Astrocyte (in vitro differentiated cells and primary cell): ENCODE results near the gene MATCAP1. TPM values are rescaled to one million over a fixed set of nuclear protein-coding genes. Genes with fewer than 3 reads are reported as not detected.

Experiments used
- DNase-seq: peaks from one replicate; pipeline ENCODE4 v3.0.0-alpha.2; 2010; ENCODE audit warnings: low read depth
- FAIRE-seq: peaks from 2 replicates; lab custom pipeline; 2011; peaks lifted over from hg19 to GRCh38; lab: Jason Lieb, UNC
- H2AFZ ChIP-seq: 2 replicates; pipeline ENCODE4 v1.6.0; 2012; ENCODE audit warnings: low read depth, low read length, inconsistent platforms
- H3K27ac ChIP-seq: 2 replicates; pipeline ENCODE4 v1.5.1; 2011; ENCODE audit warnings: low read depth, low read length, inconsistent platforms
- H3K27me3 ChIP-seq: 2 replicates; pipeline ENCODE4 v1.6.0; 2011; ENCODE audit warnings: low read length, inconsistent platforms; ENCODE audit not compliant: insufficient read depth
- H3K36me3 ChIP-seq: 2 replicates; pipeline ENCODE4 v1.5.1; 2011; ENCODE audit warnings: low read length, inconsistent platforms; ENCODE audit not compliant: insufficient read depth
- H3K4me1 ChIP-seq: 2 replicates; pipeline ENCODE4 v1.5.1; 2011; ENCODE audit warnings: low read length, inconsistent platforms; ENCODE audit not compliant: insufficient read depth
- H3K4me2 ChIP-seq: 2 replicates; pipeline ENCODE4 v1.6.0; 2012; ENCODE audit warnings: low read length, inconsistent platforms
- H3K4me3 ChIP-seq: 2 replicates; pipeline ENCODE4 v1.5.1; 2011; ENCODE audit warnings: low read depth, mild to moderate bottlenecking, low read length, inconsistent platforms; ENCODE audit not compliant: insufficient read depth
- H3K79me2 ChIP-seq: 2 replicates; pipeline ENCODE4 v1.6.0; 2012; ENCODE audit warnings: mild to moderate bottlenecking, low read length, inconsistent platforms; ENCODE audit not compliant: insufficient read depth
- H3K9ac ChIP-seq: 2 replicates; pipeline ENCODE4 v1.6.0; 2012; ENCODE audit warnings: mild to moderate bottlenecking, low read length, inconsistent platforms
- H3K9me3 ChIP-seq: 2 replicates; pipeline ENCODE4 v1.5.1; 2012; ENCODE audit warnings: low read depth, mild to moderate bottlenecking, low read length, inconsistent platforms; ENCODE audit not compliant: insufficient read depth
- H4K20me1 ChIP-seq: 2 replicates; pipeline ENCODE4 v1.6.0; 2012; ENCODE audit warnings: low read length, inconsistent platforms; ENCODE audit not compliant: insufficient read depth
- H3K27ac Mint-ChIP-seq: one replicate; pipeline ENCODE4 v1.8.0; 2021; ENCODE audit warnings: mild to moderate bottlenecking, mixed read lengths; ENCODE audit not compliant: unreplicated experiment
- H3K27me3 Mint-ChIP-seq: one replicate; pipeline ENCODE4 v1.8.0; 2021; ENCODE audit warnings: low read depth, mixed read lengths; ENCODE audit not compliant: unreplicated experiment
- H3K36me3 Mint-ChIP-seq: one replicate; pipeline ENCODE4 v1.8.0; 2021; ENCODE audit warnings: low read depth, mixed read lengths; ENCODE audit not compliant: unreplicated experiment
- H3K4me1 Mint-ChIP-seq: one replicate; pipeline ENCODE4 v1.8.0; 2021; ENCODE audit warnings: low read depth, mixed read lengths; ENCODE audit not compliant: unreplicated experiment
- H3K4me3 Mint-ChIP-seq: one replicate; pipeline ENCODE4 v1.8.0; 2021; ENCODE audit warnings: mild to moderate bottlenecking, moderate library complexity, mixed read lengths; ENCODE audit not compliant: unreplicated experiment
- H3K9me3 Mint-ChIP-seq: one replicate; pipeline ENCODE4 v1.8.0; 2021; ENCODE audit warnings: mild to moderate bottlenecking, mixed read lengths; ENCODE audit not compliant: unreplicated experiment
- EZH2 ChIP-seq: IDR thresholded peaks from 2 replicates; pipeline ENCODE4 v1.6.1; 2012; ENCODE audit warnings: mild to moderate bottlenecking, low read length, inconsistent platforms; ENCODE audit not compliant: insufficient read depth
- total RNA-seq: library from RNA; stranded (reverse); gene quantifications from 2 replicates; pipeline ENCODE4 v1.2.1, GENCODE V29; 2021
- TF ChIP-seq, protein P1 (sequence below): IDR thresholded peaks from 2 replicates; pipeline ENCODE4 v1.5.1; 2011; ENCODE audit warnings: low read depth, mild to moderate bottlenecking, inconsistent platforms, low read length, moderate library complexity; ENCODE audit not compliant: insufficient read depth

The MATCAP1 gene
- total RNA-seq, 1 donor from 2014 or later = 26.1 TPM

DNA sequence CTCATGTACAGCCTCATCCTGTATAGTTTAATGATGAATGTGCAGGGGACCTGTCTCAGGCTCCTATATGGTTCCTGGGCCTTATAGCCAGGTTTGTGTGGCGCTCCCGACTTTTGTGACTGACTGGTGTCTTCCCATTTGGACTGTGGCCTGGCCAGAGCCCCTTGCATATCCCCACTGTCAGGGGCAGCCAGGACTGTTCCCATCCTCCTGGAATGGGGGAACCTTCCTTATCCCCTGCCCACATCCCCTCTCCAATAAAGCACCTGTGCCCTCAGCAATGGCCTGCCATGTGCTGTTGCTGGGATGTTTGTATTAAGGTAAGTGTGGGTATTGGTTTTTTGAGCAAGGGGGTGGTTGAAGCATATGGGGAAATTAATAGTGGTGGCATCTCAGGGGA is 35.5 kb downstream of the MATCAP1 start:
- Mint-ChIP-seq H3K27ac (no peak overlapping the region), H3K4me1 (no peaks in the 10 kb centered on the region), H3K9me3 (peaks cover 4% of the 10 kb centered on the region), H3K27me3 (peaks cover 19% of the 10 kb centered on the region), H3K4me3 (no peak overlapping the region), H3K36me3 (peaks cover 29% of the 10 kb centered on the region)
- Histone ChIP-seq H4K20me1 (peaks cover 23% of the 10 kb centered on the region), H3K27me3 (peaks cover 2% of the 10 kb centered on the region), H3K9me3 (no peaks in the 10 kb centered on the region), H3K4me3 (no peak overlapping the region), H2AFZ (no peak overlapping the region), H3K9ac (no peak overlapping the region), H3K36me3 (peaks cover 31% of the 10 kb centered on the region), H3K4me2 (no peak overlapping the region), H3K4me1 (peaks cover 2% of the 10 kb centered on the region), H3K27ac (no peak overlapping the region), H3K79me2 (no peaks in the 10 kb centered on the region)
- no peak for TF ChIP-seq EZH2
- TF ChIP-seq, protein P1, sequence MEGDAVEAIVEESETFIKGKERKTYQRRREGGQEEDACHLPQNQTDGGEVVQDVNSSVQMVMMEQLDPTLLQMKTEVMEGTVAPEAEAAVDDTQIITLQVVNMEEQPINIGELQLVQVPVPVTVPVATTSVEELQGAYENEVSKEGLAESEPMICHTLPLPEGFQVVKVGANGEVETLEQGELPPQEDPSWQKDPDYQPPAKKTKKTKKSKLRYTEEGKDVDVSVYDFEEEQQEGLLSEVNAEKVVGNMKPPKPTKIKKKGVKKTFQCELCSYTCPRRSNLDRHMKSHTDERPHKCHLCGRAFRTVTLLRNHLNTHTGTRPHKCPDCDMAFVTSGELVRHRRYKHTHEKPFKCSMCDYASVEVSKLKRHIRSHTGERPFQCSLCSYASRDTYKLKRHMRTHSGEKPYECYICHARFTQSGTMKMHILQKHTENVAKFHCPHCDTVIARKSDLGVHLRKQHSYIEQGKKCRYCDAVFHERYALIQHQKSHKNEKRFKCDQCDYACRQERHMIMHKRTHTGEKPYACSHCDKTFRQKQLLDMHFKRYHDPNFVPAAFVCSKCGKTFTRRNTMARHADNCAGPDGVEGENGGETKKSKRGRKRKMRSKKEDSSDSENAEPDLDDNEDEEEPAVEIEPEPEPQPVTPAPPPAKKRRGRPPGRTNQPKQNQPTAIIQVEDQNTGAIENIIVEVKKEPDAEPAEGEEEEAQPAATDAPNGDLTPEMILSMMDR = no peak
- no peak for DNase-seq
- no peak for FAIRE-seq

DNA sequence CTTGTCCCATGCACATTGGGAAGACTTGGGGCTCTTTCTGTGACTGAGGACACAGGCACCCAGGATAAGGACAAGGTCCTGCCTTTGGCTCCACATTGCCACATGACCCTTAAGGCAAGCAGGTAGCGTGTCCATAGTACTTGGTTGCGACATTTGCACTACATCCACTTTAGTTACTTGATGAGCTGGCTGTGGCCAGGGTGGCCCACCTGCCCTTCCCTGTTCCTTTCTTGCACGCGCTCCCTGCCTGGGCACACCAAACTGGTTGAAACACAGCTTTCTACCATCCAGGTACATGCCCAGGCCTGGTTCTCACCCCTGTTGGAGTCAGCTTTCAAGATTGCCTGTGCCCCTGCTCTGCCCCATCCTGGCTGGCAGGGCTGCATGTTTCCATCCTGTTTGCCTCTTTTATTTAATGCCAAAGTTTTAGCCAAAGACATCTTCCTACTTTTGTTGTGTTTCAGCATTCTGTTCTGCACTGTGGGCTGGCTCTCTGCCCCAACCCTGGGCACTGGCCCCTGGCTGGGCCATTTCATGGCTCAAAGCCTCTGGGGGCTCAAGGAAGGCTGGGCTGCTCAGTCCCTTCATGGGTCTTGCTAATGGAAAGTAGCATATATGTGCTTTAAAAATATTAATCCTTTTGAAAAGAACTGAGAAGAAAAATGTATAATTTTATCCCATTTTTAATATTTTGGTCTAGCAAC is 36.2 kb downstream of the MATCAP1 start:
- no peak overlapping the region for H3K27ac ChIP-seq
- peaks cover 33% of the 10 kb centered on the region for H3K36me3 ChIP-seq
- Mint-ChIP-seq H3K27ac (no peak overlapping the region), H3K9me3 (no peaks in the 10 kb centered on the region), H3K4me1 (no peaks in the 10 kb centered on the region), H3K27me3 (peaks cover 13% of the 10 kb centered on the region), H3K36me3 (peaks cover 29% of the 10 kb centered on the region), H3K4me3 (no peak overlapping the region)
- H3K27me3 ChIP-seq = no peaks in the 10 kb centered on the region
- H3K9ac ChIP-seq = no peak overlapping the region
- H2AFZ ChIP-seq = no peak overlapping the region
- TF ChIP-seq, protein P1 = no peak
- no peak for TF ChIP-seq EZH2
- H3K4me1 ChIP-seq = peaks cover 2% of the 10 kb centered on the region
- DNase-seq (no peak), FAIRE-seq (no peak)
- no peaks in the 10 kb centered on the region for H3K9me3 ChIP-seq
- no peak overlapping the region for H3K4me2 ChIP-seq
- H3K4me3 ChIP-seq = no peak overlapping the region
- peaks cover 23% of the 10 kb centered on the region for H4K20me1 ChIP-seq
- H3K79me2 ChIP-seq = no peaks in the 10 kb centered on the region
